Stimulated activated CD4-positive, alpha-beta T cell treated with anti-CD3 and anti-CD28 coated beads, Interleukin-2, amount 100 ng/mL, for 4 hours (primary cell): ENCODE measurements around the gene MED9.
"Not testable (repeated sequence)": the region's sequence is repeated elsewhere in the genome, so short reads cannot be mapped to it uniquely, and the experiment has no call there.

Experiments
- DNase-seq: peaks from one replicate; pipeline ENCODE4 v3.0.0-alpha.2; 2020; ENCODE audit warnings: low read depth

Gene MED9, protein sequence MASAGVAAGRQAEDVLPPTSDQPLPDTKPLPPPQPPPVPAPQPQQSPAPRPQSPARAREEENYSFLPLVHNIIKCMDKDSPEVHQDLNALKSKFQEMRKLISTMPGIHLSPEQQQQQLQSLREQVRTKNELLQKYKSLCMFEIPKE

DNA sequence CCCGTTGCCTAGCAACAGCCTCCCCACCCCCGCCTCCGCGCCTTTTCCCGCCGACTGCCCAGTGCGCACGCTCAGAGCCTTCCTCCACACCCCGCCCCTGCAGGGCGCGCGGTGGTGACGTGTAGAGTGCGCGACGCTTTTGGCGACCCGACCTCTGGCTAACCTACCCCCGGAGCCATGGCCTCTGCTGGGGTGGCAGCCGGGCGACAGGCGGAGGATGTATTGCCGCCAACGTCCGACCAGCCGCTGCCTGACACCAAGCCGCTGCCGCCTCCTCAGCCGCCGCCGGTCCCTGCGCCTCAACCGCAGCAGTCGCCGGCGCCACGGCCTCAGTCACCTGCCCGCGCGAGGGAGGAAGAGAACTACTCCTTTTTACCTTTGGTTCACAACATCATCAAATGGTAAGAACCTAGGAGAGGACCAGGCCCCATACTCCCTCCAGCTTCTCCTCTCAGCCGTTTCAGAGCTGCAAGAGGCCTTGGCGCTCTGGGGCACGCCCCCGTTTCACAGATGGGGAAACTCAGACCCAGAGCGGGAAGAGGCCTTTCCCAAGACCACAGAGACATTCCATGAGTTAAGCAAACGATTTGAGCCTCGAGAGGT is at the start of gene MED9:
MED9 (plus strand) TSS at position 136 of the 603 bp plus-strand sequence; CDS start at position 178, 42 bp downstream.
- DNase-seq: peak; percentile 96

DNA sequence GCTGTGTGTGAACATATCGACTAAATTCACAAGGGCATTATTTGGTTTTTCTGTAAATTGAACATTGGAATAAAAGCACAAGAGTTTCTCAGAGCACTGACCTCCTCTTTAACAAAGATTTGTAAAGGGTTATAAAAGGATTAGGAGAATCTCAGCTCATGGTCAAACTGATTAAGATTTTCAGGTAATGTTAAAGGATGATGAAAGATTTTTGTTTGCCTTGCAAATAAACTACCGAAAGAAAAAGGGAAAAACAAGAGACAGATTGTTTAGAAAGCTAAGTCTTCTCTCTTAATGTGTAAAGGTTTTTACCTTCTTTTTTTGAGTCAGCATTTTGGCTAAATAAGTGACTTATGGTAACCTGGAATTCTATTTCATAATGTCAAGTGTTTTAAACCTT is 47.6 kb upstream of the MED9 start:
- DNase-seq: no peak

DNA sequence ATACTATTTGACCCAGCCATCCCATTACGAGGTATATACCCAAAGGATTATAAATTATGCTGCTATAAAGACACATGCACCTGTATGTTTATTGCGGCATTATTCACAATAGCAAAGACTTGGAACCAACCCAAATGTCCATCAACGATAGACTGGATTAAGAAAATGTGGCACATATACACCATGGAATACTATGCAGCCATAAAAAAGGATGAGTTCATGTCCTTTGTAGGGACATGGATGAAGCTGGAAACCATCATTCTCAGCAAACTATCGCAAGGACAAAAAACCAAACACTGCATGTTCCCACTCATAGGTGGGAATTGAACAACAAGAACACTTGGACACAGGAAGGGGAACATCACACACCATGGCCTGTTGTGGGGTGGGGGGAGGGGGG is 45.9 kb upstream of the MED9 start:
- DNase-seq: not testable (repeated sequence)

DNA sequence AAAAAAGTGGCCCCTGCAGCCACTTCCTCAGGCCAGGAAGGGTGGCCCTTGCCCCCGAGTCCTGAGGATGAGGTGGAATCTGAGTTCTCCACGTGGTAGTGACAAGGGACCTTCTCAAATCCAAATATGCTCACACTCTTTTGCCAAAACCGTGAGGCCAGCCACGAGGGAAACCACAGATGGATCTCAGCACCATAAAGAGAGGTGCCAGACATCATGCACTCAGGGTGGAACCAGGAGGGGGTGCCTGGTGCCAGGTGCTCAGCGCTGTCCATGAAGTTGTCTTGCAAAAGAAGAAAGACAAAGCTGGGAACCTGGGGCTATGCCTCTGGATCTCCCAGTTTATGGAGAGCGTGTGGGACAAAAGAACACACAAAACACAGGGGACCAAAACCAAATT is 45.2 kb upstream of the MED9 start:
- DNase-seq: no peak

DNA sequence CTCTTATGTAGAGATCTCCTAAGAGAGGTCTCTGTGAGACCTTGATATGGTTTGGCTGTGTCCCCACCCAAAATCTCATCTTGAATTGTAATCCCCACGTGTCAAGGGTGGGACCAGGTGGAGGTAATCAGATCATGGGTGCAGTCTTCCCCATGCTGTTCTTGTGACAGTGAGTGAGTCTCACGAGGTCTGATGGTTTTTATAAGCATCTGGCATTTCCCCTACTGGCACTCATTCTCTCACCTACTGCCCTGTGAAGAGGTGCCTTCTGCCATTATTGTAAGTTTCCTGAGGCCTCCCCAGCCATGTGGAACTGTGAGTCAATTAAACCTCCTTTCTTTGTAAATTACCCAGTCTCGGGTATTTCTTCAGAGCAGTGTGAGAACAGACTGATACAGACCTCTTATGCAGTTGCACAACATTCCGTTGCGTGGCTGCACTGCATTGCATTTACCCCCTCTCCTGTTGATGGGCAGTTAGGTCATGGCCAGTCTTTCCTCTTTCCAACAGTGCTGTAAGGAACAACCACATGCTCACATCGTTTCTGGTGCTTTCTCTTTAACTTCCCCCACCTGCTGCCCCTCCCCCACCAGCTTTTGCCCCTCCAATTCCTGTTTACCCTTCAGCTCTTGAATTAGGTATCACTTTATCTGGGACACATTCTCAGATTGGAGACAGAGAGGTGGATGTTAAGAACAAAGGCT is 43.6 kb upstream of the MED9 start:
- no peak for DNase-seq

DNA sequence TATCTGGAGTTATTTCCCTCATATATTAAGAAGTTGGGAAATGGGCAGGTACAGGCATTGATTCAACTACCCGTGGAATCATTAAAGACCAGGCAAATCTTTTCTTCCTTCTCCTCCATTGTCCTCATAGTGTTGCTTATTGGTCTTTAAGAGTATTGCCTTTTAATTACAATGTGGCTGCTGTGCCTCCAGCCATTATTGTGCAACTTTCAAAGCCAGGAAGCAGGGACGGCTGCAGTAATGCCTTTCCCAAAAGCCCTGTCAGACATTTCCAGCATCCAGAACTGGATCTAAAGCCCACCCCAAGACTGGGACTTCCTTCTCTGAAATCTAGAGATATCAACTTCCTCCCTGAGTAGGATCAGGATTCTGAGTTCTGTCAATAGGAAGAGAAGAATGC is 42.3 kb upstream of the MED9 start:
- no peak for DNase-seq

DNA sequence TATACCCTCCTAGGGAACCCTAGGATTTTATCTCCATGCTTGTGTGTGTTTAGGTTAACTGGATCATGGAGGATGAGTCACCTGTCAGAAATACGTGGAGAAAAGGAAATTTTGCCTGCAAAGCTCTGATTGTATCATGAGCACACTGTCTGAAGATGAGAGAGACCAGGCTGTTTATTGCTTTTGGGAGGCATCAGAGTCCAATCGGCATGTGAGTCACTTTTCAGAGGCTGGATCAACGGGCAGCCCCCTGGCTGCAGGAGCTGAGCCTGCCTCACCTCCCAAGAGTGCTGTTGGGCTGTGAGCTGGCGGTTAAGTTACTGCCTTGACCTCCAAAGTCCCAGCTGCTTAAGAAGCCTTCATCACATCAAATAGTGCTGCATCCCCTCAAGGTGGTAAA is 41.5 kb upstream of the MED9 start:
- no peak for DNase-seq

DNA sequence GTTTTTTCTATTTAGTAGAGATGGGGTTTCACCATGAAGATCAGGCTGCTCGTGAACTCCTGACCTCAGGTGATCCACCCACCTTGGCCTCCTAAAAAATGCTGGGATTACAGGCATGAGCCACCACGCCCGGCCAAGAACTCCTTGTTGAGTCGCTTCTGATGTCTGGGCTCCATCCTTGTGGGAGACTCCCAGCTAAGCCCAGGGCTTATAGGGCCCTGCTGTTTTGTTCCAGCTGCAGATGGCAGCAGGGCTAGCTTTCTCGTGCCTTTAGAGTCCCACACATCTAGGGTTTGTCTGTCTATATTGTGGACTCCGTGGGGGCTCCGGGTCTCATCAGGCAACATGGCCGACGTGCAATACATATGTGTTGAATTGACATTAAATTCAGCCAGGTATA is 39.3 kb upstream of the MED9 start:
- DNase-seq: no peak

DNA sequence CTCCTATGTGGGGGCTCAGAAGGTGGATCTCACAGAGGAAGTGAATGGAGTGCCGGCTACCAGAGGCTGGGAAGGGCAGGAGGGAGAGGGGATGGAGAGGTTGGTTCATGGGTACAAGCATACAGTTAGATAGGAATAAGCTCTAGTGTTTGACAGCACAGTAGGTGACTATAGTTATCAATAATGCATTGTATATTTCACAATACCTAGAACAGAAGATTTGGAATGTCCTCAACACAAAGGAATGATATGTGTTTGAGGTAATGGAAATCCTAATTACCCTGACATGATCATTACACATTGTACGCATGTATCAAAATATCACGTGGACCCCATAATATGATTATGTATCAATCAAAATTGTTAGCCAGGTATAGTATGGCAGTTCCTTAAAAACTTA is 38.9 kb upstream of the MED9 start:
- no peak for DNase-seq

DNA sequence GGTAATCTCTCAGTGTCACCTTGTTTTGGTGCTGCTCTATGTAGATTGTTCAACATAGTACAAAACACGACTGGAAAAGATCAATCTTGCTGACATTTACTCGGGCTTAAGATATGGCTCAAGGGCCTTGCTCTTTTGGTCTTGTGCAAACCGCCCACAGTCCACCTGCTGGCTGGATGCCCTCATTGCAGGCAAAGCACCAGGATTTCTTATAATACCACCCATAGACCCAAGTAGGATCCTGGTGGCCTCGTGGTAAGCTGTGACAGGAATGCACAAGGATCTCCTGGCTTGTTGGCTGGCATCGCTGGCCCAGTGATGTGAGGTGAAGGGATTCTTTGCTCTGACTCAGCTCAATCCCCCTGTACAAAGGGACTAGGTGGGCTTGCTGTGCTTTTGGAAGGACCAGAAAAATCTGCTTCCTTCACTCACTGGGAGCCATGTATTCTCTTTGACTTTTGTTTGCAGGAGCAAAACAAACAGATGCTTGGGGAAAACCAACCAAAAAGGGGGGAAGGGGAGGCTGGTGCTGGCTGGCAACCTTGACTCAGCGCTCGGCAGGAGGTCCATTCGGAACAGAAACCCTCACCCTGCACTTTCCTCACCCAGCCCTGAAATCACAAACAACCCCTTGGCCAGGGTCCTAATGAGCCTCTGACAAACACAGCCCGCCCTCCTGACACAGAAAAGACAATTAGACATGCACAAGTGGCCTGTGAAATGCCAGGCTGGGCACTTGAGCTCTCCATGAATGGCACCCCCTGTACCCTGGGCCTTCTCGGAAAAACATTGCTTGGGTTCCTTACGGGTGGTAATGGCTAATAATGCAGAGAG is 36.6 kb upstream of the MED9 start:
- DNase-seq: peak; percentile 49

DNA sequence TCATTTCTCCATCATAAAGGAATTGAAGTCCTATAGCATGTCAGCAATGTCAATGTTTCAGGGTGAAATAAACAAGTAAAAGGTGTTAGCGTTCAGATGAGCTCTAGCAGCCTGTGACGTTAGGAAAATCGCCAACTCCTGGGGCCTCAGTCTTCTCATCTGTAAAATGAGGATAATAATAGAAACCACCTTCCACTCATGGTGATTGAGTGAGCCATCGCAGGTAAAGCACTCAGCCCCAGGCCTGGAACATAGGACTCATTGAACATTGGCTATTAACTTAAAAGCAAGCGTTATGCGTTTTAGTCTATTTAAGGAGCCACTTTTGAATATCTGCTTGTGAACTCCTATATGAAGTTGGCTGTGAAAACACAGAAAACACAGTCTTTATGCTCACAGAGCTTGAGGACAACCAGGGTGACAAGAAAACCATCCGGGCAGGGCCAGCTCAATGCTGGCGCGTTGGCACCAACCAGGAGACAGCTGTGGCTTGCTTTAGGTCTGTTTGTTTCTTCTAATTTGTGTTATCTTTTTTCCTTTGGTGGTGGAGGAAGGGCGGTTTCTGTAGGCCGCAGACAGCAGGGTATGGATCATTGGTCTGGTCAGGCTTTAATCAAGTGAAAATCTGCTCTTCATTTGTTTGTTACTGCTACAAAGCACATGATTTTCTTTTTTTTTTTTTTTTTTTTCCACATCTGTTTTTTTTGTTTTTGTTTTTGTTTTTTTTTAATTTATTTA is 35.7 kb upstream of the MED9 start:
- no peak for DNase-seq

DNA sequence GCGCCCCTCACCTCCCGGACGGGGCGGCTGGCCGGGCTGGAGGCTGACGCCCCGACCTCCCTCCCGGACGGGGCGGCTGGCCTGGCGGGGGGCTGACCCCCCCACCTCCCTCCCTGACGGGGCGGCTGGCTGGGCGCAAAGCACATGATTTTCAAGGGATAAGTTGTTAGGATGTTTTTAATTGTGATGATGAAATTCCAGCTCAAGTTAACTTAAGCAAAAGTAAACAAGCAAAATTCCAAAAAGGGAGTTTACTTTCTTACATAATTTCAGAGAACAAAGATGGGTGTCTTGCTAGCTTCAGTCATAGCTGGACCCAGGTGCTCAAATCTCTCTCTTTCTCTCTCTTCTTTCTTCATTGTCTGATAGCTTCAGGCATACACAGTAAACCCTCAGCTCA is 33.6 kb upstream of the MED9 start:
- DNase-seq: no peak

DNA sequence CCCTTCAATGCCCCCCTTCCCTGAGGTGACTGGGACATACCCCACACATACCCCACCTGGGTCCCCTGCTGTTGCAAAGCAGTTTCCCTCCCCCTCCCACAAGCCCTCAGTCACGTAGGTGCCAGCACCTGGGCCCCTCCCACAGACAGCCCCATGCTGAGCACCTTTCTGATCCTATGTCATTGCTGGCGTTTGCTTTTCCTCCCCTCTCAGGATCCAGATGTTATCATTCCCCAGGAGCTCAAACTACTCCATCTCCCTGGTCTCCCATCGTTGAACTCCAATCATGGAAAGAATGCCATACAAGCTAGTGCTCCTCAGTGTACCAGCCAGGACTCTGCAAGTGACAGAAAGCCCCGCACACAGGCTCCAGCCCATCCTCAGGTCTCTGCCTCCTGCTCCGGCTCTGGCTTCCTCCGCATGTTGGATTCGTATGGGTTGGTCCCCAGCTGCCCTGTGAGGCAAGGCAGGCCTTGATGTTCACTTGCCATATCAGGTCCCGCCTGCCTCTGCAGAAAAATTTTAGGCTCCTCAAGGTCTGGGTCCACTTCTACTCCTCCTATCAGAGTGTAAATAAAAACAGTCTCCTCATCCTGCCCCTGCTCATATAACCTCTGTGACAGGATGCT is 31.4 kb upstream of the MED9 start:
- DNase-seq: no peak

DNA sequence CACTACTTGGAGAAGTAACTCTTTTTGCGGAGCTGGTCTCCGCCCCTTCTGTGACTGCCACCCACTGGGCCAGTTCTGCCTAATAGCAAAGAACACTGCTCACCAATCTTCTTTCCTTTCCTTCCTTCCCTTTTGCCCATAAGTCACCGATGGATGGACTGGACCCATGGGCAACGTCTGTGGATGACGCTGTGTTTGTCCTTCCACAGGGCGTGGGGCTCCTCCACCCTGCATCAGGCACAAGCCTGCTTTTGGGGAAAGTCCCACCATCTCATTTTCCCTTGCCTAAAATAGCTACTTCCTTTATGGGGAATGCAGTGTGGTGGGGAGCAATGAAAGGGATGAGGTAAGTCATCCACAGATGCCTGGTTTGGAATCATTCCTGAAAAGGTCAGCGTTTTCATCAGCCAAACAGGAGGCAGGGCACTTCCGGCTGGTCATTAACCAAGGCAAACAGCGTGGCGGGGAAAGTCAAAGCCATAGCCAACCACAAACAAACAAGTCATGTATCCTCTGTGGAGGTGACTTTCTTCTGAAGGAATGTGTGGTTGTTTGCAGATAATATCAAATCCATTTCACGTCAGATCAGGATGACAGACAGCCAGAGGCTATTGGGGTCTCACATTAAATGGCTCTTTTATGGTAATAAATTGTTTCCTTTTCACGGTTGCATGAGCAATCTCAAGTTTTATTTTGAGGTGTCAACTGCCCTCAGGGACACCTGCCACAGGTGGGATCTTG is 30.7 kb upstream of the MED9 start:
- DNase-seq: no peak

DNA sequence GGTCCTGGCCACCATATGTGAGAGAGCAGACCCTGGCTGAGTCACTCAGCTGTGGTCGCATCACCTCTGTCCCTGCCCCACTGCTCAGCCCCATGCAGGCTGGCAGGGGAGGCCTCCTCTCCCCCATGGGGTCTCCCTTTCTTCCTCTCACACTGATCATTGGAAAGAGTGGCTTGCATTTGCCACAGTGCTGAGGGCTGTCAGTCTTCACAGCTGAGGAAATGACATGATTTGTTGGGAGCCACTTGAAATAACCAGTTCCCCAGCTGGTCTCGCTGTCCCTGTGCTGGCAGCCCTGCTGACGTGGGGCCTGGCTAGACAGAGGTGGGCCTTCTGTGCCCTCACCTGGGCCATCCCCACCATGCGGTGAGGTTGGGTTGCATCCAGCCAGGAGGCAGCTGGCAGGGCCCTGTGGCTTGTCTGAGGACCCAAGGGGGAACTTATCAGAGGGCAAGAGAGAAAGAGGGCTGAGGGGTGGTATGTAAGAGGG is 30.1 kb upstream of the MED9 start:
- no peak for DNase-seq

DNA sequence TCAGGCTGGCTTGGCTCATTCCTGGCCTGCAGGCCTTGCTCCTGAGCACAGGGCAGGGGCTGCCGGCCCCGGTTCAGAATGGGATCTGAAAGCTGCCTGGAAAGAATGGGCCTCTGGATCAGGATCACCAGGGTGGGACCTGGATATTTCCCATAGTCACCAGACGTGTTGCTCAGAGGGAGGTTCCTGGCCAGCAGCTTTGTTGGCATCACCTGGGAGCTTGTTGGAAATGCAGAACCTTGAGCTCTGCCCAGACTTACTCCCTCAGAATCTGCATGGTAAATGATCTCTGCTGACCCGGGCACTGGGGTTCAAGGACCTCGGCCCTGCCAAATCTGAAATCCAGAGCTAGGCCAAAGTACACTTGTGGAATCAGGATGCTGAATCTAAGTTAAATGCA is 29.5 kb upstream of the MED9 start:
- DNase-seq: no peak

DNA sequence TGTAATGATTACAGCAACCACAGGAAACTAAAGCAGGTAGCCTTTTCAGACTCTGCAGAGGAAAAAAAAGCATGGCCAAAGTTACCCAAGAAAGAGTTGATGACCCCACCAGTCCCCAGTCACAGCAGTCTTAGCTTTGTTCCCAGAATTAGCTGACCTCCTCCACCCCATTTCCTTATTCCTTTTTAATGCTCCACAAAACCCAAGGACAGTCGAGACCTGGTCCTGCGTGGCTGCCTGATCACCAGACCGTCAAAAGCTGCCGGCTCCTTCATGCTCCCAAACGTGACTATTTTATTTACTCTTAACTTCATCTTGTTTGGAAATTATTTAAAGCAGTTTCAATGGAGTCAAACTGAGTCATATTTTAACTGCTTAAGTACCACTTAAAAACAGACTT is 28.7 kb upstream of the MED9 start:
- no peak for DNase-seq

DNA sequence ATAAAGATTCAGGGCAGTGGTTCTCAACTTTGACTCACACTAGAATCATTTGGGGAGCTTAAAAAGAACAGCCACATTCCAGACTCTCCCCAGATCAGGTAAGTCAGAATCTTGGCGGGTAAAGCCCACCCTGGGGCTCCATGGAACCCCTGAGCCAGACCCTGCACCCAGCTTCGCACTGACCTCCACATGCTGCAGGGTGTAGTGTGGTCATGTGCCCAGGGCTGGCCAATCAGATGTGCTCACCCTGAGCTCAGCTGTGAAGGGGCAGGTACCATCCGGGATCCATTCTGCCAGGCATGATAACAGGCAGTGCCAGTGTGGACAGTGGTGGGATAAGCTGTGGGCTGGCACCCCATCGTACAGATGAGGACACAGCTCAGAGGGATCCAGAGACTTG is 28.1 kb upstream of the MED9 start:
- DNase-seq: no peak

DNA sequence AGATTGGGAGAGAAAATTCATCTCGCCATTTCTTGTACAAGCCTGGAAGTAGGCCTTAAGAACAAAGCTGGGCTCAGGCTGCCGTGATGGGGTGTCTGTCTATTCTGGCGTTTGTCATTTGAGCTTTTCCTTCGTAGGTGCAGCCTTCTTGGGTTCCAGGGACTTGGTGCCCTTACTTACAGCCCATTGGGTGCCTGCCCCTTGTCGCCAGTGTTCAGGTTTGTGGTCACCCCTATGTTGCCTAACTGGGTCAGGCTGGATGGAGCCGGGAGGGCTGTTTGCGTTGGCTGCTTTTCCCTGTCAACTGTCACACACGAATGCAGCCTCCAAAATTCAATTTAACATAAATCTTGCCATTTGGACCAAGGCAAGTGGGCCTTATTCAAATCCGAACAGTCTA is 23.7 kb upstream of the MED9 start:
- DNase-seq: no peak

DNA sequence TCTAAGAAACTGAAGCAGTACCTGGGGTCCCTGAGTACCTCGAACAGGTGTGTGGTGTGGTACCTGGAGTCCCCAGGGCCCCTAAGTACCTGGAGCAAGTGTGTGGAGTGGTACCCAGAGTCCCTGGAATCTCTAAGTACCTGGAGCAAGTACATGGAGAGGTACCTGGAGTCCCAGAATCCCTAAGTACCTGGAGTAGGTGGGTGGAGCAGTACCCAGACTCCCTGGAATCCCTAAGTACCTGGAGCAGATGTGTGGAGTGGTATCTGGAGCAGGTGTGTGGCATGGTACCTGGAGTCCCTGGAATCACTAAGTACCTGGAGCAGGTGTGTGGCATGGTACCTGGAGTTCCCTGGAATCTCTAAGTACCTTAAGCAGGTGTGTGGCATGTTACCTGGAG is 22.5 kb upstream of the MED9 start:
- no peak for DNase-seq

DNA sequence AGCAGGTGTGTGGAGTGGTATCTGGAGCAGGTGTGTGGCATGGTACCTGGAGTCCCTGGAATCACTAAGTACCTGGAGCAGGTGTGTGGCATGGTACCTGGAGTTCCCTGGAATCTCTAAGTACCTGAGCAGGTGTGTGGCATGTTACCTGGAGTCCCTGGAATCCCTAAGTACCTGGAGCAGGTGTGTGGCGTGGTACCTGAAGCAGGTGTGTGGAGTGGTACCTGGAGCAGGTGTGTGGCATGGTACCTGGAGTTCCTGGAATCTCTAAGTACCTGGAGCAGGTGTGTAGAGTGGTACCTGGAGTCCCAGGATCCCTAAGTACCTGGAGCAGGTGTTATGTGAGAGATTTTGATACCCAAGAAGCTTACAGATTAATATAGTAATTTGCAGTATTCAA is 22.1 kb upstream of the MED9 start:
- not testable (repeated sequence) for DNase-seq
